KG1 (cell line): ENCODE data around the gene LCLAT1.
"Not testable (repeated sequence)": the region's sequence is repeated elsewhere in the genome, so short reads cannot be mapped to it uniquely, and the experiment has no call there.

Experiments
- DNase-seq: peaks from one replicate; lab custom pipeline; 2025; lab: John Stamatoyannopoulos, UW

LCLAT1 gene

DNA sequence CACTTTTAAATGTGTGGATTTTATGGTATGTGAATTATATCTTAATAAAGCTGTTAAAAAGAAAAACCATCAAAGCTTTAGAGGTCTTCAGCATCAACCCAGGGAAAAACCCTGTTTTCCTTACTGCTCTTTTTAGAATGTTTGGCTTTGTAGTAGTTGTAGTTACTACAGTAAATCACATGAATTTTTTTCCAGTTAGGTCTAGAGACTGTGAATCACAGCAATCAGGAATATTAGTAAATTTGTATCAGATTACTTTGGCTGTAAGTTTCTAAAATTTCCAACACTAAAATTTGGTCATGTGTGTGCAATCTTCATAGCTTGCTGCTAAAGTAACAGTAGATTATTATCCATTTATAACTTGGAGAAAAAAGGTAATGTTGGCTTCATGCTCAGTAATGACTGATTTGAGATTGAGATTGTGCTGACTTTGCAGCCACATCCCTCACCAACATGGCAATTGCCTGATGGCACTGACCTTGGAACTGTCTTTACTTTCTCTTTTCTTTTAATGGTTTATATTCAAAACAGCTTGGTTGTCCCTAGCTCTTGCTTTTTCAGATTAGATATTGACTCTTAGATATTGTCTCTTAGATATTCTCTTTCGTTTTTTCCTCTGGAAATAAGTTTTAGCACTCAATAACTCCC is 41.1 kb downstream of the LCLAT1 start:
- no peak for DNase-seq

GRCh38 chr2:30491225-30491624 is 44.2 kb downstream of the LCLAT1 start:
- DNase-seq, result no peak

- no peak for DNase-seq
Observed at GRCh38 chr2:30492185-30492584, 45.1 kb downstream of the LCLAT1 start.

DNA sequence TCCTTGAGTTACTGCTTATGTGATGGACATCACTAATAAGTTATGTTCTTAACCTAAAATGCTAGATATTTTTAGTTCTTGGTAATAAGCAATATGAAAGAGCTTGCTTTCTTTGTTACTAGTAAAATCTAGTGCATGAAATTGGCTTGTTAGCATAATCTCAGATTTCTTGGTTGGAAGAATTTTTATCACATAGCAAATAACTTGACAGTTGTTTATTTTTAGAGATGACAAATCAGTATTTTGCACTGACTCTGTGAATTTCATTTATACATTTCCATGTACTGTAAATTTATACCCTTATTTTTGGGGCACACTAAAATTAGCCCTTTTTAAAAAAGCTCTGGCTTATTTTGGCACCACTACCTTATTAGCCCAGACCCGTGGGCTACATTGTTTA is 45.6 kb downstream of the LCLAT1 start:
- DNase-seq, result no peak

GRCh38 chr2:30493440-30493839 is 46.4 kb downstream of the LCLAT1 start:
- DNase-seq, result no peak

GRCh38 chr2:30495896-30496295 is 48.9 kb downstream of the LCLAT1 start:
- peak; percentile 44 for DNase-seq

DNA sequence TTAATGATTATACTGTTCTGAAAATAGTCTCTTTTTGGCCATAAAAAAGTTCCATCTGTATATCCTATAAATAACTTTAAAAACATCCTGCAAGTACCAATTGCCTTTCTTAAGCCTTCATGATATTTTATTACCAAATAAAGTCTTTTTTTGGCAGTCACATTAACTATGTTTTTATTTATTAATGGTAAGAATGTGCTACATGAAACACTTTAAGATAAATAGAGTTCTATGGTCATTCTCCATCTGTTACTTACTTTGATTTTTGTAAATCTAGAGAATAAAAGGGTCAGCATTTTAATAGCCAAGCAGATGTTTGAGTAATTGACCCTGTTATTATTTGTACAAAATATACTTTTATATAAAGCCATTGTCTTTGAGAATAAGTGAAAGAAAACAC is 52.6 kb downstream of the LCLAT1 start:
- no peak for DNase-seq

DNA sequence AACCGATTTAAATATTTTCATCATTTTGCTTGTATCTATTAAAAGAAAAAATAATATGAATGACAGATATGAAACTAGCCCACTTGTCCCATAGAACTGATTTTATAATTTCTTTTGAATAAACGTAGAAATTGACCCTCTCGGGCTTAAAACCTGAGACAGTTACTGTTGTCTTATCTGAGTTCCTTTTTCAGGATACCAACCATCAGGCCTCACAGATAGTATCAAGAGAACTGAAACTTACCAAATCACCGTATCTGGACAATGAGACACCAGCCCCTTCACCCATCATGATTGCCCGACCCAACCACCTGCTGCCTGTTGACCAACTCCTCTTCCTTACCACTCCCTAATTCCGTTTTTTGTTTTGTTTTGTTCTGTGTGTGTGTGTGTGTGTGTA is 53.7 kb downstream of the LCLAT1 start:
- no peak for DNase-seq

- no peak for DNase-seq
Observed at GRCh38 chr2:30502310-30502709, 55.3 kb downstream of the LCLAT1 start.

DNA sequence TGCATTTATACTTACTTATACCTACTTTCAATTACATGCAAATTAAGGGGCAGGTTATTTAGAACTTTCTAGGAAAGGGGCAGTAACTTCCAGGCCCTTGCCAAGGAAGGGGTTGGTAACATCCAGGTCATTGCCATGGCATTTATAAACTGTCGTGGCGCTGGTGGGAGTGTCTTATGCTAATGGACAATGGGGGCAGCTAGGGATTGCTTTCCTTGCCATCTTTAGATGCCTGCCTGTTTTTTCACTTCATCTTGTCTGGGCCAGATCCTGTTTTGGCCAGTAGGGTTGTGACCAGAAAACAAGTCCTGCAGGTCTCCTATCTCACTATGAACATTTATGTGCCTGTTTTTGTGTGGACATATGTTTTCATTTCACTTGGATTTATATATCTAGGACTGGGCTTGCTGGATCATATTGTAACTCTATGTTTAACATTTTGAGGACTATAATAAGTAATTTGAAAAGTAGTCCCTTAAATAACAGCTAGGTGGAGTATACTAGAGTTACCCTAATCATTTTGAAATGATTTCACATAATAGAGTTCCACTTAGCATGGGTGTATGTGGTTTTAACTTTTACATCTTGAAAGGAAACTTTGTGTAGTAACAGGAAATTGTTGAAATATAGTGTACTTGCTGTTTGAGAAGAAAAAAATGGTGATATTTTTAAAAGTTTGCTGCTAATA is 56.1 kb downstream of the LCLAT1 start:
- peak; percentile 35 for DNase-seq

DNA sequence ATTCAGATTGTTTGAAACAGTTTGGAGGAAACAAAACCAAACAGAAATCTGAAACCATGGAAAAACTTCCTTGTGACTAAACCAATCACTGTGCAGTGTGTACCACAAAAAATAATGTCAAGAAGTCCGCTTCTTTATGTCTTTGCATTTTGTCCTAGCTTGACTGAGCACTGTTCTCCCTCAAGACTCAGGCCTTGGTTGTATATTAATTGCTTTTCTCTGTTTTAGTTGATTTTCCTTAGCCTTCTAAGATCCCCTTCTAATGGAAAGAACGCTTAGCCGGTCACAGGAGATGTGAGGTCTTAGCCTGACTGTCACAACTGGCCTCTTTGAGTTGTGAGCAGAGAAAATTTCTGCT is 56.6 kb downstream of the LCLAT1 start:
- no peak for DNase-seq

DNA sequence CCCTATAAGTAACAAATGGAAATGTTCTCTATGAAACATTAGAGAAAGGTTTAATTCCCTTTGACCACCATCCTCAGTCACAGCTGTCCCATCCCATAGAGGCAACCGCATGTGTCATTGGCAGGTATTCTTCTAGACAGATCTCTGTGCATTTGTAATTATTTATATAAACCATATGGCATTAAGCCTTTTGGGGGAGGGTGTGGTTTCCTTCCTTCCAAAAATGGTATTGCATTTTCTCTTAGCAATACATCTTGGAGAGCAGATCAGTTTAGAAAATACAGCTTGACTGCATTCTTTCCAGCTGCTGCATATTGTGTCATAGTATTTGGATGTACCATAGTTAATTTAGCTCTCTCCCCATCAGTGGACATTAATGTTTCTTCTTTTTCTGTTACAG is 57.7 kb downstream of the LCLAT1 start:
- DNase-seq, result no peak

DNA sequence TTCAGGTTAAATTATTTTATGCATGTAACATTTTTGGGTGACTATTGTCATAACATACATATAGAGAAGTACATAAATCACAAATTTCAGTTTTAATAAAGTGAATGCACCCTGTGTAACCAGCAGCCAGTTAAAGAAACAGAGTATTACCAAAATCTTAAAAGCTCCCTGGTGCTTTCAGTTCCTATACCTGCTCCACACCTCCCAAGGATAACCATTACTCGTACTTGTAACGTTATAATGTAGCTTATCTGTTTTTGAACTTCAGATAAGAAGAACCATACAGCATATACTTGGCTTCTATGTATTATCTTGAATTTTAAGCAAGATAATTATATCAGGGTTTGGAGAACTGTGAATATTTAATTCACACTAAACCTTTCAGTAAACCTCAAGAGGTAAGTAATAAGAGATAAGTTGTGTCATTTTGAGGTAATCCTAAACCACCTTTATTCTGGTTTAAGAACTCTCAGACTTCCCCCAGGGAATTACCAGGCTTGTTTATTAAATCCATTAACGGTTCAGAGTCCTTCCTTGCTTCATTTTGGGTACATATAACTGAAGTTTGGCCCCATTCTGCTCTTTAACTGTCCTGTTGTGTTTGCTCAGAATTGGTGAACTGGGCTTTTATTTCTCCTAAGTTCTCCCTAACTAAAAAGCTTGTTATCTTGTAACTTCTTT is 58.6 kb downstream of the LCLAT1 start:
- DNase-seq, result no peak

DNA sequence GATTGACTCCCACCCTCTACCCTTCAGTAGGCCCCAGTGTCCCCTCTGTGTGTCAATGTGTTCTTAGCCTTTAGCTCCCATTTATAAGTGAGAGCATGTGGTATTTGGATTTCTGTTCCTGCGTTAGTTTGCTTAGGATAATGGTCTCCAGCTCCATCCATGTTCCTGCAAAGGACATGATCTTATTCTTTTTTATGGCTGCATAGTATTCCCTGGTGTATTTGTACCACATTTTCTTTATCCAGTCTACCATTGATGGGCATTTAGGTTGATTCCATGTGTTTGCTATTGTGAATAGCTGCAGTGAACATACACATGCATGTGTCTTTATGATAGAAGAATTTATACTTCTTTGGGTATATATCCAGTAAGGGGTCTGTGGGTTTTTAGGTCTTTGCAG is 60.4 kb downstream of the LCLAT1 start:
- DNase-seq, result not testable (repeated sequence)

- DNase-seq, result no peak
Observed at GRCh38 chr2:30509716-30510115, 62.7 kb downstream of the LCLAT1 start.

GRCh38 chr2:30510409-30510808 is 63.4 kb downstream of the LCLAT1 start:
- DNase-seq, result no peak

DNA sequence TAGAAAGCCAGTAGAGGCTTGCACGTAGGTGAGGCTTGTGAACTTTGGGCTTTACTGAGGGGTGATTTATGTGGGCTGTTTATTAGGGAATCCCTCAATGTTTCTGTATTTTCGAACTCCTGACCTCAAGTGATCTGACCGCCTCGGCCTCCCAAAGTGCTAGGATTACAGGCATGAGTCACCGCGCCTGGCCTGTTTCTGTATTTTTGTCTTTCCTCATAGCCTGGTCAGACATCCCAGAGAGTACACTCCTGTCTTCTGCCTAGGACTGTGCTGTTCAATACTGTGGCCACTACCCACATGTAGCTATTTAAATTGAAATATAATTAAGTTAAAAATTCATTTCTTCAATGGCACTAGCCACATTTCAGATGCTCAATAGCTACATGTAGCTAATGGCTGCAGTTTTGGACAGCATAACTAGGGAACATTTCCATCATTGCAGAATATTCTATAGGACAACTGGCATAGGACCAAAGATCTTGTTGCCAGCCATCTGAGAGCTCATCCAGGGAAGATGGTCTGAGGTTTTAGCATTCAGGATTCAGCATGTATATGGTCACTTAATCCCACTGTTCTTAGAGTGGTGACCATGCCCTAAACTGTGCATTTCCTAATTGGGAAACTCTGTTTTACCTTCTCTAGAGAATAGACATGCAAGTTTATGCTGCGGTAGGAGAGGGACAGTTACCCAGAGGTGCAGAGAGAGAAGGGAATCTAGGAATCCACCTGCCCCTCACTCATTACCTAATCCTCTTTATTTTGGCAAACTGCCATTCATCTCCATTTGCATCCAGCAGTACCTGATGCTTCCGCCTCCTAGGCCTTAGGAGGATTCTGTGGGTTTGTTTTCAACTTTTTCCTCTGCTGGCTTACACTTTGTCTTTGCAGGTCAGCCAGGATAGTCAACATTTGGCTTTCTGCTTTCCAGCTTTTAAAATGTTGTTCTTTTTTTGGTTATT is 64.4 kb downstream of the LCLAT1 start:
- no peak for DNase-seq

DNA sequence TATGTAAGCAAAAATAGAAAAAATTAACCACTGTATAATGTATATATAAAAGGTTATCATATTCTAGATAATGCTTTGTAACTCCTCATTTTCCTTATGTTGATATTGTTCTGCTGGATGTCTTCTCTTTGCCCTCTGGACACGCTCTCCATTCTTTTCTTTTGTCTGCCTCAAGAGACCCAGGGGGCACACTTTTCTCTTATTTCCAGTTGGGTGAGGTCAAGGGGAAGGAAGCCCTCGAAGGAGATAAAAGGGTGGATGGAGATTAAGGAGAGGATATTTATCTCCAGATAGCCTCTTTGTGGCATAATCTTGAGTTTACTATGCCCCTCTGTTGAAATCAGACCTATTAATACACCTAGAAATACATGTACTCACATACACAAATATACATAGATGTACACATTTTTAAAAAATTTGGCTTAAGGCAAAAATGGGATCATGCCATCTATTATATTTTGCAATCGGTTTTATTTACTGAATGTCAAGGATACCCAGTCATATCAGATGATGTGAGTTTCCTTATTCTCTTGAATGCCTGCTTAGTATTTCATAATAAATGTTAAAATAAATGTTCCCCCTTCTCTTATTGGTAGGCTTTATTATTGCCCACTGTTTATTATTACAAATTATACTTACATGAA is 65.3 kb downstream of the LCLAT1 start:
- no peak for DNase-seq

DNA sequence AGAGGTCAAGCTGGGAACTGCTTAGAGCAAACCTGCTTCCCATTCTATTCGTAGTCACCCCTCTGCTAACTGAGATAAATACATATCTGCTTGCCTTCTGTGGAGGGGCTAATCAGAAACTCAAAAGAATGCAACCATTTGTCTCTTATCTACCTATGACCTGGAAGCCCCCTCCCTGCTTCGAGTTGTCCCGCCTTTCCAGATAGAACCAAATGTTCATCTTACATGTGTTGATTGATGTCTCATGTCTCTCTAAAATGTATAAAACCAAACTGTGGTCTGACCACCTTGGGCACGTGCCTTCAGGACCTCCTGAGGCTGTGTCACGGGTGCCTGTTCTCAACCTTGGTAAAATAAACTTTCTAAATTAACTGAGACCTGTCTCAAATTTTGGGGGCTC is 66.6 kb downstream of the LCLAT1 start:
- not testable (repeated sequence) for DNase-seq

- no peak for DNase-seq
Observed at GRCh38 chr2:30514134-30514847, 67.2 kb downstream of the LCLAT1 start.

DNA sequence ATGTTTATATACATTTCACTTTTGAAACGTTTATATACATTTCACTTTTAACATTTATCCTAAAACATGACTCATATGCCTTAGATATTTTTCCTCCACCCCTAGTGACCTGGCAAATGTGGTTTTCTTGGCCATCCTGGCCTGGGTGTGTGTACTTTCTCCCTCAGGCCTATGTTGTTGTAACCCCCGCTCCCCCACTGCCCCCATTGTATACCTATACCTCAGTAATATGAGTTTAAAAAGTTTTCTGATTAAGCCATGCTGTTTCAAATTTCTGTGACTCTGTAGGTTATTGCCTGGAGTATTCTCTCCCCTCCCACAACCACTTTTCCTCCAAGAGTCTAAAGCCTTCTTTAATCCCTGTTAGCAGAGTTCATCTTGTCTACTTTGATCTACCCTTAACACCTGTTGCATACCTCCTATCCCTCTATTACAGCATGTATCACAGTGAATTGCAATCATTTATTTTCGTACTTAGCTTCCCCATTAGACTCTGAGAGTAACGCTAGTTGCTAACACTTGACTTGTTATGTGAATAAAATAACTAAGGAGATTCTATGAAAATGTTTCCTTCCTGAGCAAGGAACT is 67.9 kb downstream of the LCLAT1 start:
- DNase-seq, result no peak
